NAMALWA (cell line): ENCODE measurements around the gene ODF2L.
"Not testable (repeated sequence)": the region's sequence is repeated elsewhere in the genome, so short reads cannot be mapped to it uniquely, and the experiment has no call there.

Experiments used
- DNase-seq: peaks from one replicate; pipeline ENCODE4 v3.0.0-alpha.2; 2015; ENCODE audit warnings: low spot score

The ODF2L gene

GRCh38 chr1:86387916-86388627 lies 8.1 kb downstream of the ODF2L start:
- DNase-seq: no peak

- DNase-seq: no peak
These were observed 13.2 kb downstream of the ODF2L start for GRCh38 chr1:86382878-86383277.

- no peak for DNase-seq
These were observed 14.9 kb downstream of the ODF2L start for GRCh38 chr1:86381223-86381622.

GRCh38 chr1:86380257-86380861 lies 15.8 kb downstream of the ODF2L start:
- peak; percentile 70 for DNase-seq

GRCh38 chr1:86378813-86379212 lies 17.3 kb downstream of the ODF2L start:
- no peak for DNase-seq

- no peak for DNase-seq
These were observed 18.8 kb downstream of the ODF2L start for GRCh38 chr1:86377341-86377740.

- no peak for DNase-seq
These were observed 20.4 kb downstream of the ODF2L start for GRCh38 chr1:86375688-86376087.

GRCh38 chr1:86370601-86371022 lies 25.5 kb downstream of the ODF2L start:
- no peak for DNase-seq

- no peak for DNase-seq
These were observed 30.2 kb downstream of the ODF2L start for GRCh38 chr1:86365896-86366295.

GRCh38 chr1:86362807-86363206 lies 33.3 kb downstream of the ODF2L start:
- DNase-seq: no peak

GRCh38 chr1:86357796-86358195 lies 38.3 kb downstream of the ODF2L start:
- DNase-seq: no peak

GRCh38 chr1:86356247-86356646 lies 39.9 kb downstream of the ODF2L start:
- no peak for DNase-seq

GRCh38 chr1:86352086-86352485 lies 44.0 kb downstream of the ODF2L start:
- DNase-seq: no peak

- not testable (repeated sequence) for DNase-seq
These were observed 45.9 kb downstream of the ODF2L start for GRCh38 chr1:86350230-86350629.

- DNase-seq: no peak
These were observed 49.7 kb downstream of the ODF2L start for GRCh38 chr1:86346388-86346787.

GRCh38 chr1:86345042-86345441 lies 51.1 kb downstream of the ODF2L start:
- DNase-seq: no peak

- no peak for DNase-seq
These were observed 56.2 kb downstream of the ODF2L start for GRCh38 chr1:86339906-86340305.

GRCh38 chr1:86339014-86339812 lies 56.9 kb downstream of the ODF2L start:
- peak; percentile 5 for DNase-seq

- no peak for DNase-seq
These were observed 60.2 kb downstream of the ODF2L start for GRCh38 chr1:86335916-86336315.

GRCh38 chr1:86325264-86325663 lies 70.9 kb downstream of the ODF2L start:
- no peak for DNase-seq

GRCh38 chr1:86324130-86324822 lies 71.8 kb downstream of the ODF2L start:
- DNase-seq: no peak

- no peak for DNase-seq
These were observed 73.9 kb downstream of the ODF2L start for GRCh38 chr1:86322241-86322640.
